Measurements from ENCODE around the gene SORBS1.
"Not testable (repeated sequence)": the region's sequence is repeated elsewhere in the genome, so short reads cannot be mapped to it uniquely, and the experiment has no call there.

Gene SORBS1

GRCh38 chr10:95480102-95480900 lies 80.9 kb downstream of the SORBS1 start:
- no peak for DNase-seq

DNA sequence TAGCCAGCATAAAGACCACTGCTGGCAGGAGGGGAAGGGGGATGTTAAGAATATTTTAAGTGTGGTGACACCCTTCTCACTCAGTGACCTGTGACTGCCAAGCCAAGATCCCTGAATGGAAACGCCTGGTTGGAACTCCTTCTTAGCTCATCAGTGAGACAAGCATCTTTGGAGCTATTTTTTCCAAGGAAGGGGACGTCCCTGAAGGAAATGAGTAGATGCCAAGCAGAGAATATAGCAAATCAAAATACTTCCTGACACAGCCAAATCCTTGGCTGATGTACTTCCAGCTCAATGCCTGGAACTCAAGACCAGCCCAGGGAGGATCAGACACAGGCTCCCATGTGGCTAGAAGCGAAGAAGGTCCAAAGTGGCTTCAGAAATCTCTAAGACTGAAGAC lies 82.2 kb downstream of the SORBS1 start:
- DNase-seq = no peak

DNA sequence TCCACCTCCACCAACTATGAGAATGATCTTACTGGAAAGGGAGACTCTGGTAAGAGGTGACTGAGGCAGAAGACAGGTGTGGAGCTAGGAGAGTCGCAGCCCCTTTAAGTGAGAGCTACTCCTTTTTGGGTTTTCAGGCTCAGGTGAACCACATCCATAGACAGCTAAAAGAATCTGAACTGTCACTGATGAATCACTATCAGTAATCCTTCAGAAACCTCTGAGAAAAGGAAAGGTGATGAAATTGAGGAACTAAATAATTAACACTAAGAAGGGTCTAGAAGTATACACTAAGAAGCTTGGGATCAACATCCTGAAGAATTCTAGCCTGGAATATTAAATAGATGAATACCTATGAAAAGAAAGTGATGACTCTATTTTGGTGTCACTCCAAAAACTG lies 83.0 kb downstream of the SORBS1 start:
- DNase-seq = no peak

GRCh38 chr10:95477175-95477520 lies 84.0 kb downstream of the SORBS1 start:
- DNase-seq = no peak

DNA sequence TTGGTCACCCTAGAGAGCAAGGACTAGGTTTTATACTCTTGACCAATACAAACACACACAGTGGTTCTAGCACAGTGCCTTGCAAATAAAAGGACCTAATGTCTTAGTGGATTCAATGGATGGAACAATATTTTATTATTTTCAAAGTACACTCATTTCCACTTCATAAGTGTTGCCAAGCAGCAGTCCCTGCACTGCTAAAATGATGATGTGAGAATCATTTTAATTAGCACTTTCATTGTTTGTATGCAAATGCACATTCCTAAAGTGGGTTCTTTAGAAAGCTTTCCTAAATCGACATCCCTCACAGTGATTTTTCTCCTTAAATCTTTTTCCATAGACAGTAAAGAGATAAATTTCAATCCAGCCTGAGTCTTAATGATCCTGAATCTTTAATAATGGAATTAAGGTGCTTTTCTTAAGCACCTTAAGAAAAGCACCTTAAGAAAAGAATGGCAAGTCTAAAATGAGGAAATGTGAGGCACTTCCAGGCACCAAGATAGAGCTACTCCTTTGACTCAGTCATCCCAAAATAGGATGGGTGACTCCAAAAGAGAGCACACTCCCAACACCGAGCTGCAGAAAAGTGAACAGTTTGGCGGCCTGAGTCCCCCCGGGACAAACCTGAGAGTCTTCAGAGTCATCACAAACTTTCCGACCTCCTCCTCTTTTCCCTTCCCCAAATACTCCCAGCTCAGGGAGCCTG lies 84.5 kb downstream of the SORBS1 start:
- DNase-seq = no peak

- DNase-seq = no peak
Measured at GRCh38 chr10:95475827-95476468, 85.2 kb downstream of the SORBS1 start.

- no peak for DNase-seq
Measured at GRCh38 chr10:95475003-95475383, 86.2 kb downstream of the SORBS1 start.

DNA sequence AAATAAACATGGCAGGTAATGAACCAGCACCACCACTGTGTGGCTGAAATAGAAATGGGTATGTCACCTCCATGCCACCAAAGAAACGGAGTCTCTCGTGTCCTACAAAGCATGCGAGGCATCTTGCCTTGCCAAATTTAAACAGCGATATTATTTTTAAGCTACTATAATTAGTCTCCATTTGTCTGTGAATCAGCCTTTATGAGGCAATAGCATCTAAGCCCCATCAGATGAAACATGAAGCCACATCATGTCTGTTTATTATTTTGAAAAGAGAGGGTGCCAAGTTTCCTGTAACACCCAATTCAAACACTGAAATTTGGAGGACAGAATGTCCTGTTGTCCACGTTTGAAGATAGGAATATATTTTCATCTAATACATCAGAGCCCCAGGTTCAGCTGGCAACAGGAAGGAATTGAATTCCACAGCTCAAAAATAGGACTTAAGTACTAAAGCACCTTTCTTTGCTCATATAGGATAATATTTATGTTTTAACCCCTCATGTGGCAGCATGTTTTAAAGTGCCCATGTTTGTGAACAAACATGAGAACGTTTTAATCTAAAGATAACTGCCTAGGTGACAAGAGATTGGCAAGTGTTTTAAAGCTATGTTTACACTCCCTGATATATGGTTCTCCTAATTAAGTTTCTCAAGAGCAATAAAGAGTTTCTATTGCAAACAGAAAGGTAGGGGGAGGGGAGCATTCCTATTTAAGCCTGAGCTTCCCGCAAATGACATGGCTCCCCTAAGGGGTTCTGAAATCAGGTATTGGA lies 86.8 kb downstream of the SORBS1 start:
- DNase-seq = no peak

DNA sequence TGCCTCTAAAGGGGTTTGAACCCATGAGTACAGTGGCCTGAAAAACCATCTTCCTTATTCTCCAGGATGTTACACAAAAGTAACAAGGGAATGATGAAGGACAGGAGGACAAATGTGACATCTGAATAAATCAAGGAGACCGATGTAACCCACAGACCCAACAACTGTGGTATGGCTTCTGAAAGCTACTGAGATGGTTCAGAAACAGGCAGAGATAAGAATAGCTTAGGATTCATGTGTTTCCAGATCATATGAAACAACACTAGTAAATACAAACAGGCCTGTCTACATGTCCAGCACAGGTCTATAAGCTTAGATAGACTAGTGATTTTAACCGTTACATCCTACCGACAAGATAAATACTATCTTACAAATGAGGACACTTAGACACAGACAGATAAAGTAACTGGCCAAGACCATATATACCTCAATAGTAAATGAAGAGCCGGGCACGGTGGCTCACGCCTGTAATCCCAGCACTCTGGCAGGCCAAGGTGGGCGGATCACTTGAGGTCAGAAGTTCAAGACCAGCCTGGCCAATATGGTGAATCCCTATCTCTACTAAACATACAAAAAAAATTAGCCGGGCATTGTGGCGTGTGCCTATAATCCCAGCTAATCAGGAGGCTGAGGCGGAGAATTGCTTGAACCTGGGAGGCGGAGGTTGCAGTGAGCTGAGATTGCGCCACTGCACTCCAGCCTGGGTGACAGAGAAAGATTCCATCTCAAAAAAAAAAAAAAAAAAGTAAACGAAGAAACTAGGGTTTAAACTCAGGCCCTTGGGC lies 88.7 kb downstream of the SORBS1 start:
- no peak for DNase-seq

- DNase-seq = no peak
Measured at GRCh38 chr10:95469676-95470075, 91.5 kb downstream of the SORBS1 start.

DNA sequence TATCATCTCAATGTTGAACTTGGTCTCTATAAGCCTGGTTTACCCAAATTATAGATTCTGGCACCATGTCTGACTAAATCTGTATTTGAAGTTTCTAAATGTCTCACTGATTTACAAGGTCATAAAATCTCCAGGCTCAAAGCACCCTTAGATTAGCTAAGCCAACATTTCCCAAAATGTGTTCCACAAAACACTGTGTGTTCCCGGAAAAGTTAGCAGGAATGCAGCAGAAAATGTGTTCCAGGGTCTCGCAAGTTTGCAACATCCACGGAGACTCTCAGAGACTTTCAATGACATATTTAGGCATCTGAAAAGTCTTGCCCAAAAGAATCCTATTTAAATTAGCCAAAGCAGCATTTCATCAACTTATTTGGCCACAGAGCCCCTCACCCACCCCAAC lies 91.9 kb downstream of the SORBS1 start:
- no peak for DNase-seq

- DNase-seq = not testable (repeated sequence)
Measured at GRCh38 chr10:95467642-95468041, 93.5 kb downstream of the SORBS1 start.

- no peak for DNase-seq
Measured at GRCh38 chr10:95467162-95467599, 94.0 kb downstream of the SORBS1 start.

DNA sequence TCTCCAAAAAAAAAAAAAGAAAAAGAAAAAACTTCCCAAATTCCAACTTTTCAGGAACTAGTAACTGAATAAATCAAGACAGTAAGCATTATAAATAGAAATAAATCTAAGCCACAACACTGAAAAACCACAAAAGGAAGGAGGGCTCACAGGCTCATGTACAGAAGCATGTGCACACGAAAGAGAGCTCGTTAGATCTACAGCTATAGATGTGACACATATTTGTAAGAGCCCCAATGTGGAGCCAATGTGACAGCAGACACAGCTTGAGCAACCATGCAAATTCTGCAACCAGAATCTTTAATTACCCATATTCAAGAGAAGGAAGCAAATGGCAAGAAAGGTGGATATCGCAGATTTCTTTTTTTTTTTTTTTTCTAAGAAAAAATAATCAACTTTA lies 94.7 kb downstream of the SORBS1 start:
- DNase-seq = no peak

DNA sequence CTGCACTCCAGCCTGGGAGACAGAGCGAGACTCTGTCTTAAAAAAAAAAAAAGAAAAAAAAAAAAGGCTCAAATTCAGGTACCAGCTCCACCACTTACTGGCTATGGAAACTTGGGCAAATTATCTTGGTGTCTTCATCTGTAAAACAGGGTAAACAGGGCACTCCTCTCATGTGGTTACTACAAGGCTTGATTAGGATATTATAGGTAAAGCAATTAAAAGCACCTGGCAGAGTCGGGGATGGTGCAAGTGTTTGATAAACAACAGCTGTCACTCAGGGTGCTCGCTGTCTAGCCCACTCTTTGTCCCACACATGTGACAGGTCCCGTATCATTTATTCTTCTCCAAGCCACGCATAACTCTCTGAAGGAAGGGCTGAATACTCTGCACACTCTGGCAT lies 96.9 kb downstream of the SORBS1 start:
- DNase-seq = no peak

DNA sequence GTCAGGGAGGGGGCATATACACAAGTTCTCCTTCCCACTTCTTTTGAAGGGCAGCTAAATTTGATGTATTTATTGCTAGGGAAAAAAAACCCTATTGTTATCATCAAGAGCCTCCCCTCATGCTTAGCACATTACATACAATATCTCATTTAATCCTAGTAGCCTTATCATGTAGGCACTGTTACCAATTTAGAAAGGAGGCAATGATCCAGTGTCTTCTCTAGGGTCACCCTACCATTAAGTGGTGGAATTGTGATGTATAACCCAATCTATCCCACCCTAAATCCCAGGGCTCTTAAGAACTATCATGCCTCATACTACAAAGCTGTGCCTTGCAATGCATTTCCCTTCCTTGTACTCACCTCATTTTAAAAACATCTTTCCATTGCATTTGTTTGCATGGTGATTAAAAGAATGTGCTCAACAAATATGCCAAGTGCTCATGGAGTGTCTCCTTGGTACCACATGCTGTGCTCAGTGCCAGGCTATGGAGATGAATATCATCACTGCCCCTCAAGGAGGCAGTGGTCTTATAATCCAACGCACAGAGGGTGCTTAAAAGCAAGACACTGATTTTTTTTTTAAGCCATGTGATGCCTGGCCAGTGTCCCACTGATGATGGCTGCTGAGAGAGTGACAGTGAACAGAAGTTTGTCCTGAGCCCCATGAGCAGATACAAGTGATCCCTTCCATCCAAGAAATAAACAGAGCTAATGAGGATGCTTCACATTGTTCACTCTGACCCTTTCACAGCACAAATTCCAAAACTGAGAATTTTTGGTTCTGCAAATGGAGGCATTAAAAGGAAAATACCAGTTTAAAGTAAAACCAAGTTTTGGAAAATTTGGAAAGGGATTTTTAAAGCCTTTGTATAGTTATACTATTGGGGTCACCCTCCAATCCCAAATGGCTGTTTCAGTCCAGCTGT lies 98.2 kb downstream of the SORBS1 start:
- DNase-seq = no peak

DNA sequence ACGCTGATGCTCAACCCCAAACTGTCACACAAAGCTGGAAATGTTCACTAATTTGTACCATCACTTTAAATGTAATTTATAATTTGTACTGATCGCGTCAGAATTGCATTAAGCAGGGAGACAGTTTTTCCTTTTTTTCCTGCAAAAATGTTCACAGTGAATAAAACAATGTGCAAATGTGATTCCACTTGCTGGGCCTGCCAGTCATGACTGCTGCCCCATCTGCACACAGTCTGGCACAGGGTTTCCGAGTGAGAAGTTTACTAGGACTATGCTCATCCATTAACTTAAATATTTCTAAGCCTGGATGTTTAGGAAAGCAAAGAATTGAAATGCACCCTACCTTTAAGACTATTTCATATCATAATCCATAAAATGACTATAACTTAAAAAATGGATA lies 99.6 kb downstream of the SORBS1 start:
- DNase-seq = no peak

GRCh38 chr10:95459446-95460045 lies 101.6 kb downstream of the SORBS1 start:
- DNase-seq = no peak

- DNase-seq = no peak
Measured at GRCh38 chr10:95458871-95459270, 102.3 kb downstream of the SORBS1 start.

DNA sequence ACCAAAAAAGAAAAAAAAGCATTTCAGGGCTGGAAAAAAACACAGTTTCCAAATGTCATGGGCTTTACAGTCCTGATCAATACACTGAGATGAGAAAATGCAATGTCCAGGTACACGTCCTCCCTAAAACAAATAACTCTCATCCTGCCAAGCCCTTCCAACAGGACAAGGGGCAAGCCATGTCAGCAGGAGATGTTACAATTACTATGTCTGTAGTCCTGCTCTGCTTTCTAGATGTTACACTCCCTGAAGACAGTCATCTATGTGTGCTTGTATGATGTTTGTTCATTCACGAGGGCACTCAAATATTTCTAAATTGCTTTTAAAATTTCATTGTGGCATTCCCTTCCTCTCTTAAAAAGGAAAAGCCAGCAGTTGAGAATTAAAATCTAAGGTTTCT lies 103.2 kb downstream of the SORBS1 start:
- DNase-seq = no peak

GRCh38 chr10:95457319-95457886 lies 103.8 kb downstream of the SORBS1 start:
- DNase-seq = no peak
